22Rv1 (cell line): ENCODE results near the gene GLCE.

Experiments used
- ZFX ChIP-seq: fragments of 450-650 bp; IDR thresholded peaks from 2 replicates; pipeline ENCODE4 v1.6.1; 2017; ENCODE audit warnings: antibody characterized with exemption, borderline replicate concordance
- TF ChIP-seq, protein P1 (sequence below): fragments of 450-650 bp; IDR thresholded peaks from 2 replicates; pipeline ENCODE4 v1.5.1; 2017; ENCODE audit warnings: mild to moderate bottlenecking

DNA sequence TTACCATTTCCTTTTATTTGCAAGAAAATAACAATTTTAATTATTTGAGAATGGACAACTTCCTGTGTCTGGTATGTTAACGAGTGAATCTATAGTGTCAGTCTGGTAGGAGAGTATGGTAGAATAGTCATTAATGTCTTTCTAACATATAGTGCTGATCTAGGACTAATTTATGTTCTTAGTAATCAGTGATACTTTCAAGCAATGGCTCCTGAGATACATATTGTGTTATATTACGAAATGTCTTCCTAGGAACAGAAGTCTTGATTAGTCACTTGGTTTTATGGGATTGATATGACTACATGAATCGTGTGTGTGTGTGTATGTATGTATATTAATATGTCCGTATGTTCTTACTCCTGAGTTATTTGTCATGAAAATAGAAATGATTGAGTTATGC, 71.7 kb downstream of the GLCE start:
- TF ChIP-seq, protein P1, sequence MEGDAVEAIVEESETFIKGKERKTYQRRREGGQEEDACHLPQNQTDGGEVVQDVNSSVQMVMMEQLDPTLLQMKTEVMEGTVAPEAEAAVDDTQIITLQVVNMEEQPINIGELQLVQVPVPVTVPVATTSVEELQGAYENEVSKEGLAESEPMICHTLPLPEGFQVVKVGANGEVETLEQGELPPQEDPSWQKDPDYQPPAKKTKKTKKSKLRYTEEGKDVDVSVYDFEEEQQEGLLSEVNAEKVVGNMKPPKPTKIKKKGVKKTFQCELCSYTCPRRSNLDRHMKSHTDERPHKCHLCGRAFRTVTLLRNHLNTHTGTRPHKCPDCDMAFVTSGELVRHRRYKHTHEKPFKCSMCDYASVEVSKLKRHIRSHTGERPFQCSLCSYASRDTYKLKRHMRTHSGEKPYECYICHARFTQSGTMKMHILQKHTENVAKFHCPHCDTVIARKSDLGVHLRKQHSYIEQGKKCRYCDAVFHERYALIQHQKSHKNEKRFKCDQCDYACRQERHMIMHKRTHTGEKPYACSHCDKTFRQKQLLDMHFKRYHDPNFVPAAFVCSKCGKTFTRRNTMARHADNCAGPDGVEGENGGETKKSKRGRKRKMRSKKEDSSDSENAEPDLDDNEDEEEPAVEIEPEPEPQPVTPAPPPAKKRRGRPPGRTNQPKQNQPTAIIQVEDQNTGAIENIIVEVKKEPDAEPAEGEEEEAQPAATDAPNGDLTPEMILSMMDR, result no peak
- TF ChIP-seq ZFX, result no peak
